HL-60/S4 treated with phorbol 12-myristate 13-acetate at 8.2 ng/mL for 4 days and 3 days (cell line): ENCODE results near the gene PTDSS2.
"Not testable (repeated sequence)": the region's sequence is repeated elsewhere in the genome, so short reads cannot be mapped to it uniquely, and the experiment has no call there.

Experiments
- in situ Hi-C: fragments of 300-500 bp; cut with MboI; formaldehyde crosslinking; loops from 2 replicates; pipeline ENCODE4 v1.15.0; 2022; ENCODE audit warnings: low sequenced_read_pairs

PTDSS2 gene

DNA sequence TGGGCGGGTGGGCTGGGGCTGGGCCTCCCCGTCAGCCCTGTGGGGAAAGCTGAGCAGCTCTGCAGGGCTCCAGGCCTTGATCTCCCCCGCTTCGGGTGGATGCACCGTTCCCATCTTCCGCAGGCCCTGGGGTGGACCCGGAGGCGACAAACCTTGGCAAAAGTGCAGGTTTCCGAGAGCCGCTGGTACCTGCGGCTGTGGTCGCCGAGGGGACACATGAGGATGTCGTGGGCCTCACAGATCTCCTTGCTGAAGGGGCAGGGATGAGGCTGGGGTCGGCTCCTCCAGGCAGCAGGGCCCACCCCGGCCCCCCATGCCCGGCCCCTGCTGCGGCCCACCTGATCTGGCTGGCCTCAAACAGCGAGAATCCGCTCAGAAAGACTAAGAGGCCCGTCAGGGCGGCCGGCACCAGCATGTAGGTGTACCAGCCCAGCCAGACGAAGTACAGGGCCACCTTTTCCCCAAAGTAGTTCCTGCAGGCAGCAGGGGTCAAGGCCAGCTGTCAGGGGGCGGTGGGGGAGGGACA, 20.1 kb upstream of the PTDSS2 start:
- in situ Hi-C loops = no loop called here

DNA sequence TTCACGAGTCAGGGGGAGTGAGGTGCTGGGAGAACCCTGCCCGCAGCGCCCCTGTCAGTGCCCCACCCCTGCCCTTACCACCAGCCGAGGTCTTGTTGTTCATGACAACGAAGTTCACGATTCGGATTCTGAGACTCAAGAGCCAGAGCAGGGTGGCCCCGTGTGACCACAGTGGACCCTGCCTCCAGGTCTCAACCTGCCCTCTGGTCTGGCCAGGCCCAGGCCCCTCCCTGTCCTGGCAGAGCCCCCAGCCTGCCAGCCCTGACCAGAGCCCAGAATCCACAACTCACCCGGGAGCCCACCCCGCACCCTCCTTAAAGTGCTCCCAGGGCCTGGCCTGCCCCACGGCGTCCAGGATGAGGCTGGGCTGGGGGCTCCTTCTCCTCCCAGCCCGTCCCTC, 18.2 kb upstream of the PTDSS2 start:
- in situ Hi-C loops = no loop called here

DNA sequence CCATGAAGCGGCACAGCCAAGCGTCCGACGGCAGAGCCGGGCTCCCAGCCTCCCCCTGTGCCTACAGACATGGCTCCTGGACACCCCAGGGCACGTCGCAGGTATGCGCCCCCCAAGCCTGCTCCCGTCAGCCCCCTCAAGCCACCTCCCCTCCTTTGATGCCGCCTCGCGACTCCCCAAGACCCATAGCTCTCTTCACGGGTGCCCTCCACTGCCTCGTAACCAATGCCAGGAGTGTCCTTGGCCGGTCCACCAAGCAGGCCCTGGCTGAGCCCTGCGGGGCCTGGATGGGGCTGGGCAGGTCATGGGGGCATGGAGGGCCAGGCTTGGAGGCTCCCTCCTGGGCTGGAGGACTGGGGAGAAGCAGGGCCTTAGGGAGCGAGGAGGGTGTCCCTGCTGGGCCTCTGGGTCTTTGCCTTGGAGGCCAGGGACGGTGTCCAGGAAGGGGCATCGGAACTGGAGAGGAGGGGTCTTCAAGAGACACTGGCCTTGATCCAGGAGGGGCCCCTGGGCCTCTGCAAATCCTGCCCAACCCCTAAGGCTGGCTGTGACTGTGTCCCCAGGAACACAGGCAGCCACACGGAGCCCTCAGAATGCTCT, 17.5 kb upstream of the PTDSS2 start:
- in situ Hi-C loops = no loop called here

DNA sequence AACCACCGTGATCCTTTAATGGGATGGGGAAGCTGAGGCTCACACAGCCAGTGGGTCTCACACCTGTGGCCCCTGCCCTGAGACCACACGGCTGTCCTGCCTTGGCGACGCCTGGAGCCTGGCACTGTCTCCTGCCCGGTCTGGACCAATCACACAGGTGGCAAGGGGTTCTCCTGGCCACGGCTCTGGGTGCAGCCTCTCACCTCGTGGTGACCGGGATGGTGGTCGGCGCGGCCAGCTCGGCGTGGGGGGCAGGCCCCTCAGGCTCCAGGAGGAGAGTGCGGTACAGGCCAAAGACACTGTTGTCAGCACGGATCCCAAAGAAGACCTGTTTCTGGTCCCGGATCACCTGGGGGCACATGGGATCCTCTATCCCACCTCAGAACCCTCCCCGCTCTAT, 17.0 kb upstream of the PTDSS2 start:
- in situ Hi-C loops = no loop called here

DNA sequence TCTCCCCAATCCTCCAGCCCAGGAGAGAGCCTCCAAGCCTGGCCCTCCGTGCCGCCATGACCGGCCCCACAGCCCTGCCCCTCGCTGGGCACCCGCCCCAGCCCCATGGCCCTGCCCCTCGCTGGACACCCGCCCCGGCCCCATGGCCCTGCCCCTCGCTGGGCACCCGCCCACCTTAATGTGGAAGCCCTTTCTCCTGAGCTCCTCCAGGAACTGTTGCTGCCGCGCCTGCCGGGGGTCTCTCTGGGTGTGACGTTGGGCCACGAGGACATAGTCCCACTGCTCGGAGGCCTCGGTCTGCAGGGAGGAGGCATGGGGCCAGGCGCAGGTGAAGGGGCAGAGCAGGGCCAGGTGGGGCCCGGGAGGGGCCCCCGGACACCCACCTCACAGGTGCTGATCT, 16.4 kb upstream of the PTDSS2 start:
- in situ Hi-C loops = no loop called here

DNA sequence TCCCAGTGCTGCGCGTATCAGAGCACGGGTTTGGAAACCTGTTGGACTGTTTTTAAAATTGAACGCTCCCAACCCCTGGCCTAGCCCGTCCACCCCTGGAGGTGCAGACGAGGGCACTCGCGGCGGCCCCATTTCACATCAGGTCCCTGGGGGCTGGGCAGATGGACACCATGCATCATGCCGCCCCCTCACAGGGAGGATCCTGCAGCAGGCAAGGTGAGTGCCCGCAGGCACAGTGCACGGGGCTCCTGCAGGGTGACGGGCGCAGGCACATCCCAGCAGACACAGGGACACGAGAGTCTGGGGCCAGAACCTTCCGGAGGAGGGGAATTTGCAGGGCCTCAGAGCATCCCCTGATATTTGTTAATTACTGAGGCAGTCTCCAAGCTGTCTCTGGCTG, 15.6 kb upstream of the PTDSS2 start:
- in situ Hi-C loops = no loop called here

DNA sequence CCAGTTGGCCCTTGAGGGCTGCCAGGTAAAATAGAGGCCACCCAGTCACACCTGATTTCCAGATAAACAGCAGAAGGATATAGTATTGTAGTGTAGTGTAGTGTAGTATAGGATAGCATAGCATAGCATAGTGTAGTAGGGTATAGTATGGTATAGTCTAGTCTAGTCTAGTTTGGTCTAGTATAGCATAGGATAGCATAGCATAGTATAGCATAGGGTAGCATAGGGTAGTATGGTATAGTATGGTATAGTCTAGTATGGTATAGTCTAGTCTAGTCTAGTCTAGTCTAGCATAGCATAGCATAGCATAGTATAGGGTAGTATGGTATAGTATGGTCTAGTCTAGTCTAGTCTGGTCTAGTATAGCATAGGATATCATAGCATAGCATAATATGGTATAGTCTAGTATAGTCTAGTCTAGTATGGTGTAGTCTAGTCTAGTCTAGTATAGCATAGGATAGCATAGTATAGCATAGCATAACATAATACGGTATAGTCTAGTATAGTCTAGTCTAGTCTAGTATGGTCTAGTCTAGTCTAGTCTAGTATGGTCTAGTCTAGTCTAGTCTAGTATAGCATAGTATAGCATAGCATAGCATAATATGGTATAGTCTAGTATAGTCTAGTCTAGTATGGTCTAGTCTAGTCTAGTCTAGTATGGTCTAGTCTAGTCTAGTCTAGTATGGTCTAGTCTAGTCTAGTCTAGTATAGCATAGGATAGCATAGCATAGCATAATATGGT, 14.9 kb upstream of the PTDSS2 start:
- in situ Hi-C loops = not testable (repeated sequence)

DNA sequence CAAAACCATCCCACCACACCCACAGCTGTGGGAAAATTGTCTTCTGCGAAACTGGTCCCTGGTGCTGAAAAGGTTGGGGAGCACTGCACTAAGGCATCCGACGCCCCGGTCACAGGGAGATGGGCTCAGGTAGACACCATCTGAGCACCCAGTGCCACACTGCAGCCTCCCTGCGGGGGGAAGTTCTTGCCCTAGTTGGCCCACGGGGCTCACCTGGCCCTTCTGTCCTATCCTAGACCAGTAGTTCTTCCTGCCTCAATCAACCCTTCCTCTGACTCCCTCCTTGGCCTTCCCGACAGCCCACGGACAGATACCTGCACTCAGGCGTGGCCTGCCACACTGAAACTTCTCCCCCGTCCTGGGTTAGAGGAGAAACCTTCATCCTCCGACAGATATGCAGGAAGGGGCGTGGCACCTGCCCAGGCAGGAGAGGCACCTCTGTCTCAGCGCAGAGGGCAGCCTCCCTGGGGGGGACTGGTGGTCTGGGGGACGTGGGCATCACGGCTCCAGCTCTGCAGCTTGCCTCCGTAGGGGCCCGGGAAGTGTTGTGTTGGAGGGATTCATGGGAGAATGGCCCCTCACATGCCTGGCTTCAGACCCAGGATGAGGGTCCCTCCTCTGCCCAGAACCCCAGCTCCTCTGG, 12.7 kb upstream of the PTDSS2 start:
- in situ Hi-C loops = no loop called here

DNA sequence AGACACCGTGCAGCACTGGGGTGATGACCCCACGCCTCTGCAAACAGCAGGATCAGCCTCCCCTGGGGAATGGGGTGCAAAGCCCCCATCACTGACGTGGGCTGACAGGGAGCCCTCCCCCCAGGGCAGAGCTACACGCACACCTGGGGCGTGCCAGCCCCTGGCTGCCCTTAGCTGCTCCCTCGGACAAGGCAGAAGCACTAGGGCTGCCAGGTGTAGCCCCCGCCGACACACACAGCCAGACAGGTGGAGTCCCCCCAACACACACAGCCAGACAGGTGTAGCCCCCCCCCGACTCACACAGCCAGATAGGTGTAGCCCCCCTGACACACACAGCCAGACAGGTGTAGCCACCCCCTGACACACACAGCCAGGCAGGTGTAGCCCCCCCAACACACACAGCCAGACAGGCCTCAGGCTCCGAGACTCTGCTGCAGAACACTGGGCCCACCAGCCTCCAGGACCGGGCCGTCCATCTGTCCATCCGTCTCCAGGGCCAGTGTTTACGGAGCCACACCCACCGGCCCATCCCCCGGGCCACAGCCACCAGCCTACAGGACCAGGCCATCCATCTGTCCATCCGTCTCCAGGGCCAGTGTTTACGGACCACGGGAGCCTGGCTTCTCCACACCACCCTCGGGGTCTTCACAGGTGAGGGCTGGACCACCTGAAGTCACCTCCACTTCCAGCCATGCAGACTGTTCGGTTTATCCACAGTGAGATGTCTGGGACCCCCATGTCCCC, 11.8 kb upstream of the PTDSS2 start:
- in situ Hi-C loops = no loop called here

DNA sequence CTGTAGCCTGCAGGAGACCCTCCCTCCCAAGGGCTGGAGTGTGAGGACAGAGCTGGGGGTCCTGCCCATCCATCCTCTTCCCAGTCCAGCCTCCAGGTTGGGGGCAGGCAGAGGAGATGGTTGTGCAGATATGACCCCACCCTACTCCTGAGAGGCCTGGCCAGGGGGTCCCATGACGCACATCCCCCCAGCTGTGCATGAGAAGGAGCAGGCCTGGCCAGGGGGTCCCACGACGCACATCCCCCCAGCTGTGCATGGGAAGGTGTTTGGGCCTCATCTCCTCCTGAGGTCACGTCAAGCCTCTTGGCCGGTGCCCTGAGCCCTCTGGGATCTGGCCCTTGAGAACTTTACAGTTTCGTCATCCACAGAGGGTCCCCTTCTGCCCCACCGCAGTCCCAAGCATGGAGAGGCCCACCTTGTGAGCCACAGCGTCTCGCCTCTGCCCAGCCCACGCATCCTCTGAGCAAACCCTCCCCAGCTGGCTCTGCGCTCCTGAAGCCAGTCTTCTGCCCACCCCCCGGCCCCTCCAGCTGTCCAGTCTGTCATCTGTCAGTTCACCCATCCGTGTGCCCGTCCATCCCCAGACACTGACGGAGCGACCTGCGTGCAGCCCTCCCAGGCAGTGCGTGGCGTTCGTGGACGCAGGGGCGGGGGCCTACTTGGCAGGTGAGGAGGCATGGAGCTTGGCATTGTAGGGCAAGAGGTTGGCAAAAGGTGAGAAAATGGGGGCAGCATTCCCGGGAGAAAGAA, 10.6 kb upstream of the PTDSS2 start:
- in situ Hi-C loops = no loop called here

DNA sequence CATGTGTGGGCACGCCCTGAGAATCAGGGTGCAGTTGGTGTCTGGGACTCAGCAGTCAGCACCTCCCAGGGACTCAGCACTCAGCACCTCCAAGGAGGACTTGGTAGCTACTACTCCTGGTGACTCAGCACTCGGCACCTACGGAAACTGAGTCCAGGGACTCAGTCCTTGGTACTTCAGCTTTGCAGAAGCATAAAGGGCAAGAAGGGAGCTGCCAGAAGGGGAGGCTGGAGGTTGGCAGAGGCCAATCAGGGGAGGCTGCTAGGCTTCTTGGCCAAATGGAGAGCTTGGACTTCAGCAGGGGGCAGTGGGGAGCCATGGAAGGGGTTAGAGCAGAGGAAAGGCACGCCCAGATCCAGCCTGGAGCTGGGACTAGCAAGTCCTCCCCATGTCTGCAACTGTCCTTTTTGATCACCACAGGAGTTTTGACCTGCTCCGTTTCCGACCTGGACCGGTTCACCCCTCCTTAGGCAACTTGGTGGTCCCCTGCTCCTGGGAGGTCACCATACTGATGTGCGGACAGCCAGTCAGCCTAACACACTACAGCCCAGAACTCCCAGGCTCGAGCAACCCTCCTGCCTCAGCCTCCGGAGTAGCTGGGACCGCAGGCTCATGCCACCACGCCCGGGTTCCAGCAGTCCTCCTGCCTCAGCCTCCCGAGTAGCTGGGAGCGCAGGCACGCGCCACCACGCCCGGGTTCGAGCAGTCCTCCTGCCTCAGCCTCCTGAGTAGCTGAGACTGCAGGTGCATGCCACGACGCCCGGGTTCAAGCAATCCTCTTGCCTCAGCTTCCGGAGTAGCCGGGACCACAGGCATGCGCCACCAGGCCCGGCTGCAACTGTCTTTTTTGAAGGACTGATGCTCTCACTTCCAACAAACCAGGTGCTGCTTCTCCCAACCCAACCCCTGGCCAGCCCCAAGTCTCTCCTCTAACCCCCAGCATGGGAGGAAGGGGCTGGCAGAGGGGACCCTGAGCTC, 9.7 kb upstream of the PTDSS2 start:
- in situ Hi-C loops = no loop called here

DNA sequence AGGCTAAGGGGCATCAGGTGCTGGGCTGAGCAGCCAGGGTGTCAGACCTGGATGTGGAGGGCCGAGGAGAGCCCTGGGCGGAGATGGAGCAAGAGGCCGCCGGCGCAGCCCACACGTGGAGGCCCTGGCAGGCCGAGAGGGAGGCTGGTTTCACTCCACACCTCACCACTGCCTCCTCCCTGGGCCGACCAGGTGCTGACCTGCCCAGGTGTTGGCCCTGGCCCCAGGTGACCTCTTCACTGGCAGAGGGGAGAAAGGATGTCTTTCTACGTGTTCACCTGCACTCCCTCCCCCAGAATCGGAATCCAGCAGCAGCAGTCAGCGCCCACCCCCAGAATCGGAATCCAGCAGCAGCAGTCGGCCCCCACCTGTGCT, 9.0 kb upstream of the PTDSS2 start:
- in situ Hi-C loops = no loop called here

DNA sequence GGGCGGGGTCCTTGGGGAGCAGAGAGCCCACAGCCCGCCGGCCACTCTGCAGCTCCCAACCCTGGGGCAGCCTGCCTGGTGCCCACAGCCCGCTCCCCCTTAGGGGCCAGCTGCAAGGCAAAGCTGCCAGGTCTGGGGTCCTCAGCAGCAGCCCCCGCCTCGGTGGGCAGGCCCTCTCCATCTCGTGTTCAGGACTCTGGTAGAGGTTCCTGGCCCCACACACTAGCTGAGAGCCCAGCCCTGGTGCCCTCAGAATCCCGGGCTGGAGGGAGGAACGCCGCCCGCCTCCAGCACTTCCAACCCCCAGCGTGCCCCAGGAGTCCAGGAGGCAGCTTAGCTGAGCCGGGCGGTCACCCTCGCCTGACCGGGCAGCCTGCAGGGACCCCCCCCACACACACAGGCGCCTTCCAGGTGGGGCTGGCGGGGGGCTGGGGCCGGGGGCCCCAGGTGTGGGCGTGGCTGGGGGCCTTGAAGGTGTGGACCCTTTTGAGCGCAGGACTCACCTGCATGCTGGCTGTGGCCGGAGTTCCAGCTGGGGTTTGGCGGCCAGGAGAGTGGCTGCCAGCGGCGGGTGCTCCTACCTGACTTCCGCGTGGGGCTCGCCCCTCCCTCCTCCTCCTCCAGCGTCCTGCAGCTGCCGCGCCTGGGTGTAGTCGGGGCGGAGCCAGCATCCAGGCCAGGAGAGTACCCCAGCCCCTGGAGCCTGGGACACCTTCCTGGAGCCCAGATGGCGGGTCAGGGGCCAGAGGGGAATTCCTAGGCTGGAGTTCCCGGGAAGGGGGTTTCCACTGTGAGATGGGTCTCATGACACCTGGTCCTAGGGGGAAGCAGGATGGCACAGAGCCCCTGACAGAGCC, 8.4 kb upstream of the PTDSS2 start, which contains the start of gene ANO9:
Gene ANO9 (minus strand): TSS at position 594 of the 857 bp plus-strand sequence. CDS start 85 bp downstream, at position 509.
- in situ Hi-C loops = no loop called here

DNA sequence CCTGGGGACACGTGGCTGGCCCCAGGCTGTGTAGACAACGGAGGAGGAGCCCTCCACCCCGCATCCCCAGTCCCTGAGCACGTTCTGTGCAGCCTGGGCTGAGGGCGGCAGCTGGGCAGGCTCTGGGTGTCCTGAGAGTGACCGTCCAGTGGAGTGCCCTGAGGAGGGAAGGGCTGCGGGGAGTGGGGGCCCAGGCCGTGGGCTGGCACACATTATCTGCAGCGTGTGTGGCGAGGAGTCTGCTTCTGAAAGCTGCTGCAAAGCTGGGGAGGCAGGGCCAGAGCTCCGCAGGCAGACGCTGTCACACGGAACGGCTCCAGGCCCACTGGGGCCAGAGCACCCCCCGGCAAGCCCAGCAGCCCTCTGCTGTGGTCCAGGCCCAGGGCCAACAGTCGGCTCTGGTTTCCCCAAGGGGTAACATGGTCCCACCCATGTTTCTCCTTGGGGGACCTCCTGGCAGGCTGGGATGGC, 7.4 kb upstream of the PTDSS2 start:
- in situ Hi-C loops = no loop called here

DNA sequence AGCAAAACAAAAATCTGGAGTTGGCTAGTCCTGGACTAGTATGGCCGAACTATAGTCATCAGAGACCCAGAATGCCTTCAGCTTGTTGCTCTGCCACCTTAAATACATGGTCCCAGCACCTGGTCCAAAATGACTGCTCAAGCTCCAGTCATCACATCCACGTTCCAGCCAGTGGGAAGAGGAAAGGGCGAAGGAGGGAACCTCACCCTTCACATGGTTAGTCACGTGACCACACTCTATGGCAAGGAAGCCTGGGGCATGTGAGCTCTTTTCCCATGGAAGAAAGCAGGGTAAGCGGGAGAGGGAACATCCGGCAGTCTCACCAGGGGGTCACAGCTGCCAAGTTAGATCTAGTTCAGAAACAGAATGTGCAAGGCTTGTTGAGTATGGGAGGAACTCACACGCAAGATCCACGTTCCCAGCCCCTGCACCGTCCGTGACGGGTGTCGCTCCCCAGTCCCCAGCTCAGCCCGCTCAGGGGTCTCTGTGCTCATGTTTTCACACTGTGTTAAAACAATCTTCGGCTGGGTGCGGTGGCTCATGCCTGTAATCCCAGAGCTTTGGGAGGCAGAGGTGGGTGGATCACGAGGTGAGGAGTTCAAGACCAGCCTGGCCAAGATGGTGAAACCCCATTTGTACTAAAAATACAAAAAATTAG, 6.4 kb upstream of the PTDSS2 start:
- in situ Hi-C loops = no loop called here

DNA sequence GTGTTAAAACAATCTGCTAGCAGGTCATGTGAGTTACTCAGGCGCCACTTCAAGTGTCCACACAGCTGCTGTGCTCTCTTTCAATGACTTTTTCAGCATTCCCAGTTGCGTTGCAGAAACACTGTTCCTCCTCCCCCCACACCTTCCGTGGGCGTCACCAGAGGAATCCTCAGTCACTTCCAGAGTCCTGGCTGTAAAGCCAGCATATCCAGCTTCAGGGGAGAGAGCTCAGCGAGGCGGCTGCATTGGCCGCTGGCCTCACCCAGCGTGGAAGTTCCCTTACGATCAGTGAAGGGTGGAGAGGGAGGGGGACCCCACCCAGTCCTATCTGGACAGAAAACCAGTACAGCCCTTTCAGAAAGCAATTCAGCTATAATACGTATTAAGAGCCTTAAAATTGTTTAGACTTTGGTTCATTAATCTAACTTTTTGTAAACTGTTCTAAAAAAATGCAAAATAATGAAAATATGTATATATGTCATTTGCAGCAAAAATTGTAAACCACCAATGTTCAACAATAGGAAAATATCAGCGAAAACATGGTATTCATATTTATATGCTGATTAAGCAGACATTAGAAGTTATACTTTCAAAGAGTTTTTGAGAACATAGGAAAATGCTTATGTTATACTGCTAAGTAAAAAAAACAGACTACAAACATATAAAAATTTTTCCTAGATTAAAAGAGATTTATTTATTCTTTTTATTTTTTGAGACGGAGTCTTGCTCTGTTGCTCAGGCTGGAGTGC, 5.5 kb upstream of the PTDSS2 start:
- in situ Hi-C loops = no loop called here
